HFF-Myc (cell line): Measurements from ENCODE around the gene BTBD7.

Source experiments
- DNase-seq: peaks from one replicate; pipeline ENCODE4 v3.0.0-alpha.2; 2011; ENCODE audit warnings: low read depth; ENCODE audit errors: extremely low read depth
- H3K4me3 ChIP-seq: replicated peaks from 2 replicates; pipeline ENCODE4 v1.5.1; 2011; ENCODE audit warnings: low read depth, mild to moderate bottlenecking, control low read depth, low read length
- CTCF ChIP-seq: IDR thresholded peaks from 2 replicates; pipeline ENCODE4 v1.5.1; 2012; ENCODE audit warnings: mild to moderate bottlenecking, low read depth, low read length, control low read depth; ENCODE audit errors: missing control alignments

BTBD7 gene

GRCh38 chr14:93299416-93299815 is 33.4 kb downstream of the BTBD7 start:
- no peak for DNase-seq
- TF ChIP-seq CTCF, result no peak
- H3K4me3 ChIP-seq, result no peak overlapping the region

GRCh38 chr14:93295541-93296220 is 37.2 kb downstream of the BTBD7 start:
- DNase-seq, result no peak
- no peak for TF ChIP-seq CTCF

DNA sequence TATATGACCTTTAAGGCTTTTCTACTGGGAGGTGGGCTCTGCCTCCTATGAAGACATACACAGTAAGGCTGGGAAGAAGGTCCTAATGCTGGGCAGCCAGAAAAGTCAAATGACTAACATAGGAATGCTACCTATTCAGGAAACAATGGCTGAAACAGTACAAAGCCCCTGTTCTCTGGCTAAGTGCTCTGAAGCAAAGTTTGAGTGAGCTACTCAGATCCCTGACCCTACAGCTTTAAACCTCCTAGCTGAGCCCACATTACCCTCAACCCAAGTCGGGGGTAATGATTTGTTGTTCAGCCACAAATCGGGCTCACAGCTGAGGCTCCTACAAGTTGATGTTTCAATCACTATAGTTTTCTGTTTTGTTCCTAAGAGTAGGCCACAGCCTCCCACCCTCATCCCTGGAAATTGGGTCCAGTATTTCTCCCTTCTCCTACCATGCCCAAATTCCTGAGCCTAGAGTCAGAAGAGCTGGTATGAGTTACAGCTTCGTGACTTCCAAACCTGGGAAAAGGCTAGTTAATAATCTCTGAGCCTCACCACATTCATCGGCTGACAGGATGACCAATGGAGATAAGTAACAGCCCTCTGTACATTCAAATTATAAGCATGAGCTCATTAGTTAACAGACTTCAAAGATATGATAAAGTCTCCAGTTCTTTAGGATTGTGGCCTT is 46.5 kb downstream of the BTBD7 start:
- no peak for TF ChIP-seq CTCF
- no peak for DNase-seq
- H3K4me3 ChIP-seq, result no peak overlapping the region

More at GRCh38 chr14:93295541-93296220, 37.2 kb downstream of the BTBD7 start:
- no peak overlapping the region for H3K4me3 ChIP-seq

DNA sequence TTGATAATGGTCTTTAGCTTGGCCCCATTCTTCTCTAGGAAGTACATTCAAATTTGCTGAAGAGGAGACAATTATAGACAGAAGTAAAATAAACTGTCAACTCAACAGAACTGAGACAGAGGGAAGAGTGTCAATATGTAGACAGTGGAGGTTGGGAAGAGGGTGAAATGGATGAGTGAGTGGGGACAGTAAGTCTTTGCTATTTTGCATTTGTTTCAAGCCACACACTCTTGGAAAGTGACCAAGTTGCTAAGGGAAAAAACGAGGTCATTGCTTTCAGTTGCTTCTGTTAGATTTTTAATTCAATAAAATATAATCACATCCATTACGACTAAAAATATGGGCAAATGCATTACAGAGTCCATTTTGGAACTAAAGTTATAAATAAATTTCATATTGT is 47.8 kb downstream of the BTBD7 start:
- no peak overlapping the region for H3K4me3 ChIP-seq
- no peak for DNase-seq
- no peak for TF ChIP-seq CTCF

DNA sequence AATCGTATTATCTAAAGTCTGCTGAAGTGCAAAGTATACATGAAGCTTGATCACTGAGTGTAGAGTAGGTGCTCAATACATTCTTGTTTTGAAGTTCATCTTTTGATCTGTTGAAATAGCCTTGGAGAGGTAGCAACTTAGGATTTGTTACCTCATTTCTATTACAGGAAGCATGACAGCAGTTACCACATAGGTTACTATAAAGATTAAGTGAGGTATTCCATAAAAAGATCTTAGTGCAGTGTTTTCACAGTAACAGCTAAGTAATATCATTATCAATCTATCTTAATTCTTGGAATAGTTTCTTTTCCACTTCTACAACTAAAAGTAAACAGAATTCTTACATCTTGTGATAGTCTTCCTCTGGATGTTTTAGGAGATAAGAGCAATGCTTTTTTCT is 50.9 kb downstream of the BTBD7 start:
- DNase-seq, result no peak
- no peak overlapping the region for H3K4me3 ChIP-seq
- TF ChIP-seq CTCF, result no peak

- no peak for DNase-seq
- H3K4me3 ChIP-seq, result no peak overlapping the region
- no peak for TF ChIP-seq CTCF
Observed at GRCh38 chr14:93280743-93281142, 52.1 kb downstream of the BTBD7 start.
